ENCODE measurements around the gene MRPL19. TPM values are rescaled to one million over a fixed set of nuclear protein-coding genes. Genes with fewer than 3 reads are reported as not detected.
A peak's percentile ranks its signal among the peaks of the same experiment; 100 is the strongest.

Gene MRPL19
- total RNA-seq, 2 donors from 2014 or later: 58.3 to 62.0 TPM

GRCh38 chr2:75607400-75607798 lies 39.2 kb upstream of the MRPL19 start:
- H3K9ac ChIP-seq (ENCODE audit: low read depth in 2 of 2, low read length in 2 of 2): no peak overlapping the region
- no peaks in the 10 kb centered on the region for H3K4me1 ChIP-seq
- H3K4me3 ChIP-seq: no peak overlapping the region
- H3K27me3 ChIP-seq: no peaks in the 10 kb centered on the region
- H3K36me3 ChIP-seq: no peaks in the 10 kb centered on the region
- no peak for TF ChIP-seq CTCF (IDR thresholded peaks at IDR 0.05)
- H3K27ac ChIP-seq: no peak overlapping the region
- no peaks in the 10 kb centered on the region for H3K9me3 ChIP-seq
- intact Hi-C loops (cut with DNase I): no loop called here
- DNase-seq: no peak

- Histone ChIP-seq H3K4me1 (no peaks in the 10 kb centered on the region), H3K27me3 (no peaks in the 10 kb centered on the region), H3K36me3 (no peaks in the 10 kb centered on the region), H3K4me3 (no peak overlapping the region), H3K27ac (no peak overlapping the region), H3K9me3 (no peaks in the 10 kb centered on the region), H3K9ac (ENCODE audit: low read depth in 2 of 2, low read length in 2 of 2) (no peak overlapping the region)
- intact Hi-C loops (cut with DNase I): no loop called here
- no peak for DNase-seq
- TF ChIP-seq CTCF (IDR thresholded peaks at IDR 0.05): no peak
These were observed 38.4 kb upstream of the MRPL19 start for GRCh38 chr2:75607988-75608683.

- no peak overlapping the region for H3K4me3 ChIP-seq
- H3K9ac ChIP-seq (ENCODE audit: low read depth in 2 of 2, low read length in 2 of 2): no peak overlapping the region
- no peaks in the 10 kb centered on the region for H3K4me1 ChIP-seq
- H3K36me3 ChIP-seq: no peaks in the 10 kb centered on the region
- TF ChIP-seq CTCF (IDR thresholded peaks at IDR 0.05): peak; percentile 90
- DNase-seq: peak; percentile 36
- no peaks in the 10 kb centered on the region for H3K27me3 ChIP-seq
- H3K9me3 ChIP-seq: no peaks in the 10 kb centered on the region
- no peak overlapping the region for H3K27ac ChIP-seq
- intact Hi-C loops (cut with DNase I): no loop called here
These were observed 37.8 kb upstream of the MRPL19 start for GRCh38 chr2:75608684-75609333.

GRCh38 chr2:75609334-75609689 lies 37.3 kb upstream of the MRPL19 start:
- no peaks in the 10 kb centered on the region for H3K9me3 ChIP-seq
- no peak for DNase-seq
- no peaks in the 10 kb centered on the region for H3K4me1 ChIP-seq
- intact Hi-C loops (cut with DNase I): no loop called here
- no peaks in the 10 kb centered on the region for H3K27me3 ChIP-seq
- no peak overlapping the region for H3K9ac ChIP-seq (ENCODE audit: low read depth in 2 of 2, low read length in 2 of 2)
- H3K27ac ChIP-seq: no peak overlapping the region
- TF ChIP-seq CTCF (IDR thresholded peaks at IDR 0.05): peak; percentile 0
- no peak overlapping the region for H3K4me3 ChIP-seq
- H3K36me3 ChIP-seq: no peaks in the 10 kb centered on the region

GRCh38 chr2:75609937-75610508 lies 36.6 kb upstream of the MRPL19 start:
- Histone ChIP-seq H3K27ac (no peak overlapping the region), H3K4me3 (no peak overlapping the region), H3K9ac (ENCODE audit: low read depth in 2 of 2, low read length in 2 of 2) (no peak overlapping the region), H3K36me3 (no peaks in the 10 kb centered on the region), H3K9me3 (no peaks in the 10 kb centered on the region), H3K4me1 (no peaks in the 10 kb centered on the region), H3K27me3 (no peaks in the 10 kb centered on the region)
- DNase-seq: no peak
- intact Hi-C loops (cut with DNase I): loop anchor here (5.0 kb wide), 1 partner anchor 148 kb away; no protein-coding TSS in a partner anchor
- TF ChIP-seq CTCF (IDR thresholded peaks at IDR 0.05): no peak

All from colonic mucosa (tissue), 4 donors.